CD8-positive, alpha-beta memory T cell (primary cell): ENCODE results near the gene TSLP. TPM values are rescaled to one million over a fixed set of nuclear protein-coding genes. Genes with fewer than 3 reads are reported as not detected.

Source experiments
- CTCF ChIA-PET: fragments of 350-600 bp; sonication (Branson Sonifier 250); formaldehyde crosslinking; loops from one replicate; lab custom pipeline; 2021; ENCODE audit warnings: antibody characterized with exemption; lab: Charles Lee
- POLR2A ChIA-PET: fragments of 350-600 bp; sonication (Branson Sonifier 250); formaldehyde crosslinking; loops from one replicate; lab custom pipeline; 2021; ENCODE audit warnings: antibody characterized with exemption; lab: Charles Lee
- DNase-seq, 5 donors: peaks; one replicate each; pipeline versions ENCODE4 v3.0.0 to v3.0.0-alpha.2; 2020 to 2022; ENCODE audit warnings: mixed read lengths in 1 of 5
- H3K27ac ChIP-seq: one replicate; pipeline ENCODE4 v1.7.0; 2013; ENCODE audit warnings: low read depth, mild to moderate bottlenecking, low read length, moderate library complexity
- H3K27me3 ChIP-seq: 2 replicates; pipeline ENCODE4 v1.7.0; 2013; ENCODE audit warnings: low read length, mild to moderate bottlenecking; ENCODE audit not compliant: insufficient read depth, poor library complexity, severe bottlenecking
- H3K36me3 ChIP-seq: 2 replicates; pipeline ENCODE4 v1.7.0; 2013; ENCODE audit warnings: mild to moderate bottlenecking, low read length, moderate library complexity; ENCODE audit not compliant: insufficient read depth
- H3K4me1 ChIP-seq: 2 replicates; pipeline ENCODE4 v1.7.0; 2013; ENCODE audit warnings: mild to moderate bottlenecking, low read length, moderate library complexity; ENCODE audit not compliant: insufficient read depth
- H3K4me3 ChIP-seq: 2 replicates; pipeline ENCODE4 v1.7.0; 2013; ENCODE audit warnings: mild to moderate bottlenecking, low read length
- H3K9me3 ChIP-seq: 2 replicates; pipeline ENCODE4 v1.7.0; 2013; ENCODE audit warnings: mild to moderate bottlenecking, low read length
- H3K27ac Mint-ChIP-seq, 8 donors: one replicate each; pipeline ENCODE4 v1.8.0; 2020 to 2021; ENCODE audit warnings: mixed read lengths in 8 of 8, mild to moderate bottlenecking in 6 of 8, inconsistent platforms in 3 of 8, moderate library complexity in 3 of 8
- H3K27me3 Mint-ChIP-seq, 2 donors: one replicate each; pipeline ENCODE4 v1.8.0; 2020 to 2021; ENCODE audit warnings: mixed read lengths in 2 of 2, mild to moderate bottlenecking in 1 of 2, moderate library complexity in 1 of 2
- H3K36me3 Mint-ChIP-seq, 3 donors: one replicate each; pipeline ENCODE4 v1.8.0; 2020 to 2021; ENCODE audit warnings: mixed read lengths in 3 of 3, inconsistent platforms in 1 of 3, mild to moderate bottlenecking in 1 of 3
- H3K4me1 Mint-ChIP-seq, 3 donors: one replicate each; pipeline ENCODE4 v1.8.0; 2020 to 2021; ENCODE audit warnings: mixed read lengths in 3 of 3, inconsistent platforms in 1 of 3, mild to moderate bottlenecking in 1 of 3
- H3K4me3 Mint-ChIP-seq, 7 donors: one replicate each; pipeline ENCODE4 v1.8.0; 2020 to 2021; ENCODE audit warnings: mixed read lengths in 7 of 7, mild to moderate bottlenecking in 6 of 7, moderate library complexity in 4 of 7, inconsistent platforms in 2 of 7
- H3K9me3 Mint-ChIP-seq, 5 donors: one replicate each; pipeline ENCODE4 v1.8.0; 2020 to 2022; ENCODE audit warnings: mixed read lengths in 5 of 5, mild to moderate bottlenecking in 3 of 5, moderate library complexity in 2 of 5, inconsistent platforms in 1 of 5
- polyA plus RNA-seq: library from polyadenylated mRNA; unstranded; fragments of 300-500 nt; fragmentation: Illumina TruSeq; gene quantifications from one replicate; pipeline ENCODE4 v1.2.3, GENCODE V29; 2021
- total RNA-seq, 2 experiments: library from RNA; stranded (reverse); gene quantifications; one replicate each; pipeline ENCODE4 v1.2.3, GENCODE V29; 2021

The TSLP gene
- total and polyA plus RNA-seq, 3 experiments from 2014 or later: 0.10 to 0.63 (median 0.40) TPM

DNA sequence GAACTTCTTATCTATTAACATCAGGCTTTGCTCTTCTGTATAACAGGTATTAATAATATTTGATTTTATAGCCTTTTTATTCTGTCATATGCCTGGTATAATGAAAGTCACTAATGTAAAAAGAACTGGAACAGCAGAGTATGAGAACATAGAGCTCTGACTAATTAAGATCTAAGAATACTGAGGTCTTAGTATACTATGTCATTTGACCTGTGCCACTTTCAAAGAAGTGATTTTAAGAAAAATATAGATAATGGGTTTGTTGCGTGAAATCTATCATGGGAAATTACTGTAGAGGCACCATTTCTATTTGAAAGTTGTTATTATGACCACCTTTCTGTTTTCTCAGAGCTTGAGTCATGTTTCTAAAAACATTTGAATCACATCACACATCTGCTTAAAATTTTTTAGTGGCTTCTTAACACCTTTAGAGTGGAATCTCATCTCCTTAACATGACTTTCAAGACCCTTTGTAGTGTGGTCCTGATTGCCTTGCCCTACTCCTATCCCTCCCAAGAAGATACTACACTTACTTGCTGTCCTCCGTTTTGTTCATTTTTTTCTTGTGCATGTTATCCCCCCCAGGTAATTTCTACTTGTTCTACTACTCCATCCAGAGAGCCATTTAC is 34.9 kb downstream of the TSLP start:
- H3K27me3 ChIP-seq: no peaks in the 10 kb centered on the region
- H3K4me1 Mint-ChIP-seq: peaks cover 0 to 6% (median 0%) of the 10 kb centered on the region in 3 donors
- H3K4me3 Mint-ChIP-seq: no peak overlapping the region
- ChIA-PET POLR2A (no interaction called here), CTCF (no interaction called here)
- no peaks in the 10 kb centered on the region for H3K9me3 ChIP-seq
- peaks cover 55% of the 10 kb centered on the region for H3K36me3 ChIP-seq
- H3K9me3 Mint-ChIP-seq: no peaks in the 10 kb centered on the region
- no peaks in the 10 kb centered on the region for H3K27me3 Mint-ChIP-seq
- no peaks in the 10 kb centered on the region for H3K4me1 ChIP-seq
- H3K27ac Mint-ChIP-seq: peak overlapping the region in 1 of 8 donors; percentile 15
- peaks cover 0 to 88% (median 32%) of the 10 kb centered on the region in 3 donors for H3K36me3 Mint-ChIP-seq
- no peak overlapping the region for H3K27ac ChIP-seq
- DNase-seq: no peak
- no peak overlapping the region for H3K4me3 ChIP-seq

GRCh38 chr5:111107371-111107770 is 35.9 kb downstream of the TSLP start:
- Histone ChIP-seq H3K27me3 (no peaks in the 10 kb centered on the region), H3K4me1 (no peaks in the 10 kb centered on the region), H3K27ac (no peak overlapping the region), H3K9me3 (no peaks in the 10 kb centered on the region), H3K4me3 (no peak overlapping the region), H3K36me3 (peaks cover 54% of the 10 kb centered on the region)
- Mint-ChIP-seq H3K9me3 (no peaks in the 10 kb centered on the region), H3K27ac (no peak overlapping the region), H3K27me3 (no peaks in the 10 kb centered on the region), H3K36me3 (peaks cover 0 to 90% (median 35%) of the 10 kb centered on the region in 3 donors), H3K4me3 (no peak overlapping the region), H3K4me1 (peaks cover 0 to 6% (median 0%) of the 10 kb centered on the region in 3 donors)
- ChIA-PET CTCF (no interaction called here), POLR2A (no interaction called here)
- no peak for DNase-seq

GRCh38 chr5:111111956-111112355 is 40.4 kb downstream of the TSLP start:
- H3K36me3 ChIP-seq: peaks cover 36% of the 10 kb centered on the region

DNA sequence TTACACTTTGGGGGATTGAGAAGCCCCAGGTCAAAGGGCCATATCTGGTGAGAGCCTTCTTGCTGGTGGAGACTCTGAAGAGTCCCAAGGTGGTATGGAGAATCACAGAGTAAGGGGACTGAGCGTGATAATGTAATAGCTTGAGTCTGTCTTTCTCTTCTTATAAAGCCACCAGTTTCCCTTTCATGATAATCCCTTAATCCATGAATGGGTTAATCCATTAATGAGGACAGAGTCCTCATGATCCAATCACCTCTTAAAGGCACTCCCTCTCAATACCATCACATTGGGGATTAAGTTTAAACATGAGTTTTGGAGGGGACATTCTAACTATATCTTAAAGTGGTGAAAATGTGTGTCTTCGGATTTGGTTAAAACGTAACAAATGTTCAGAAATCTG is 42.2 kb downstream of the TSLP start:
- no peak overlapping the region for H3K27ac ChIP-seq
- H3K4me3 ChIP-seq: no peak overlapping the region
- H3K36me3 Mint-ChIP-seq: peaks cover 0 to 79% (median 14%) of the 10 kb centered on the region in 3 donors
- H3K27me3 Mint-ChIP-seq: no peaks in the 10 kb centered on the region
- DNase-seq: no peak
- H3K9me3 ChIP-seq: no peaks in the 10 kb centered on the region
- no peaks in the 10 kb centered on the region for H3K27me3 ChIP-seq
- H3K9me3 Mint-ChIP-seq: no peaks in the 10 kb centered on the region
- POLR2A ChIA-PET: no interaction called here
- H3K4me1 ChIP-seq: no peaks in the 10 kb centered on the region
- peaks cover 2 to 4% (median 4%) of the 10 kb centered on the region in 3 donors for H3K4me1 Mint-ChIP-seq
- no peak overlapping the region for H3K27ac Mint-ChIP-seq
- CTCF ChIA-PET: no interaction called here
- peaks cover 19% of the 10 kb centered on the region for H3K36me3 ChIP-seq
- H3K4me3 Mint-ChIP-seq: no peak overlapping the region

More at GRCh38 chr5:111111956-111112355, 40.4 kb downstream of the TSLP start:
- H3K27me3 Mint-ChIP-seq: no peaks in the 10 kb centered on the region
- Histone ChIP-seq H3K27me3 (no peaks in the 10 kb centered on the region), H3K4me3 (no peak overlapping the region), H3K4me1 (no peaks in the 10 kb centered on the region), H3K27ac (no peak overlapping the region), H3K9me3 (no peaks in the 10 kb centered on the region)
- no peak overlapping the region for H3K4me3 Mint-ChIP-seq
- H3K36me3 Mint-ChIP-seq: peaks cover 0 to 82% (median 18%) of the 10 kb centered on the region in 3 donors
- CTCF ChIA-PET: no interaction called here
- H3K9me3 Mint-ChIP-seq: no peaks in the 10 kb centered on the region
- H3K4me1 Mint-ChIP-seq: peaks cover under 1 to 4% (median under 1%) of the 10 kb centered on the region in 3 donors
- DNase-seq: no peak
- H3K27ac Mint-ChIP-seq: no peak overlapping the region
- POLR2A ChIA-PET: no interaction called here

- Histone ChIP-seq H3K4me1 (no peaks in the 10 kb centered on the region), H3K27ac (no peak overlapping the region), H3K4me3 (no peak overlapping the region), H3K36me3 (peaks cover 16% of the 10 kb centered on the region), H3K27me3 (no peaks in the 10 kb centered on the region), H3K9me3 (no peaks in the 10 kb centered on the region)
- DNase-seq: no peak
- H3K4me3 Mint-ChIP-seq: no peak overlapping the region
- no peaks in the 10 kb centered on the region for H3K9me3 Mint-ChIP-seq
- peaks cover 2 to 4% (median 4%) of the 10 kb centered on the region in 3 donors for H3K4me1 Mint-ChIP-seq
- H3K27me3 Mint-ChIP-seq: no peaks in the 10 kb centered on the region
- peaks cover 0 to 79% (median 15%) of the 10 kb centered on the region in 3 donors for H3K36me3 Mint-ChIP-seq
- POLR2A ChIA-PET: no interaction called here
- CTCF ChIA-PET: no interaction called here
- peak overlapping the region in 1 of 8 donors; percentile 61 for H3K27ac Mint-ChIP-seq
Observed at GRCh38 chr5:111115229-111115628, 43.7 kb downstream of the TSLP start.

DNA sequence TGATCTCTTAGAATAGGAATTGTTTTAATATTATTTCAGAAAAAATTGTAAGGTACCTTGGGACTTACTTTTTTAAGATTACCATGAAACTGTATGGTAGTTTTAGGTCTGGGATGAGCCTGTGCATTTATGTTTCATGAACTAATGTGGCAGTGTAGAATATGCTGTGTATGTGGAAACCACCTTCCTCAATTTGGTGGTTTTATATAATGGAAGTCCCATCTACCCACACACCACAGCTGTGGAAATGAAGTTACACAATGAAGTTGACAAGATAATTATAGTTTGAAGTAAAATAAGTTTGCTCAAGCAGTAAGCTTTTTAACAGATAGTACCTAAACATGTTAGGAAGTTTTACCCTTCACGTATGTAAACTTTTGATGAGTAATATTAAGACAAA is 45.0 kb downstream of the TSLP start:
- POLR2A ChIA-PET: no interaction called here
- Mint-ChIP-seq H3K4me3 (no peak overlapping the region), H3K36me3 (peaks cover 4 to 78% (median 19%) of the 10 kb centered on the region in 3 donors), H3K27ac (peak overlapping the region in 1 of 8 donors; percentile 64), H3K4me1 (peaks cover 2 to 4% (median 4%) of the 10 kb centered on the region in 3 donors), H3K27me3 (no peaks in the 10 kb centered on the region), H3K9me3 (no peaks in the 10 kb centered on the region)
- DNase-seq: no peak
- Histone ChIP-seq H3K4me1 (no peaks in the 10 kb centered on the region), H3K4me3 (no peak overlapping the region), H3K36me3 (peaks cover 29% of the 10 kb centered on the region), H3K27me3 (no peaks in the 10 kb centered on the region), H3K27ac (no peak overlapping the region), H3K9me3 (no peaks in the 10 kb centered on the region)
- CTCF ChIA-PET: no interaction called here

GRCh38 chr5:111117136-111117535 is 45.6 kb downstream of the TSLP start:
- H3K27me3 ChIP-seq: no peaks in the 10 kb centered on the region
- ChIA-PET POLR2A (no interaction called here), CTCF (no interaction called here)
- H3K27ac Mint-ChIP-seq: peak overlapping the region in 3 of 8 donors; percentile 42 to 64 (median 61)
- DNase-seq: no peak
- no peaks in the 10 kb centered on the region for H3K27me3 Mint-ChIP-seq
- no peak overlapping the region for H3K4me3 Mint-ChIP-seq
- peaks cover 2 to 4% (median 4%) of the 10 kb centered on the region in 3 donors for H3K4me1 Mint-ChIP-seq
- no peaks in the 10 kb centered on the region for H3K9me3 ChIP-seq
- H3K27ac ChIP-seq: no peak overlapping the region
- no peaks in the 10 kb centered on the region for H3K9me3 Mint-ChIP-seq
- H3K36me3 ChIP-seq: peaks cover 34% of the 10 kb centered on the region
- H3K36me3 Mint-ChIP-seq: peaks cover 8 to 80% (median 23%) of the 10 kb centered on the region in 3 donors
- H3K4me3 ChIP-seq: no peak overlapping the region
- H3K4me1 ChIP-seq: no peaks in the 10 kb centered on the region

GRCh38 chr5:111119221-111119620 is 47.7 kb downstream of the TSLP start:
- no peaks in the 10 kb centered on the region for H3K27me3 Mint-ChIP-seq
- CTCF ChIA-PET: no interaction called here

More at GRCh38 chr5:111119221-111119620, 47.7 kb downstream of the TSLP start:
- no peaks in the 10 kb centered on the region for H3K4me1 ChIP-seq
- no peak overlapping the region for H3K27ac ChIP-seq
- peaks cover 8 to 80% (median 22%) of the 10 kb centered on the region in 3 donors for H3K36me3 Mint-ChIP-seq
- no peak for DNase-seq
- H3K4me1 Mint-ChIP-seq: peaks cover 2 to 4% (median 4%) of the 10 kb centered on the region in 3 donors
- H3K4me3 ChIP-seq: no peak overlapping the region
- peaks cover 22% of the 10 kb centered on the region for H3K36me3 ChIP-seq
- no peaks in the 10 kb centered on the region for H3K27me3 ChIP-seq
- H3K27ac Mint-ChIP-seq: no peak overlapping the region
- H3K9me3 ChIP-seq: no peaks in the 10 kb centered on the region
- no peak overlapping the region for H3K4me3 Mint-ChIP-seq
- POLR2A ChIA-PET: no interaction called here
- H3K9me3 Mint-ChIP-seq: no peaks in the 10 kb centered on the region
